Inferior parietal cortex (tissue), 1 donor: ENCODE measurements around the gene SWAP70.
"Not testable (repeated sequence)": the region's sequence is repeated elsewhere in the genome, so short reads cannot be mapped to it uniquely, and the experiment has no call there.

Experiments
- DNase-seq: peaks from one replicate; pipeline ENCODE4 v3.0.0-alpha.2; 2016; ENCODE audit errors: extremely low spot score

The SWAP70 gene

GRCh38 chr11:9722023-9722422, 58.1 kb downstream of the SWAP70 start:
- DNase-seq, result no peak

GRCh38 chr11:9722893-9723292, 59.0 kb downstream of the SWAP70 start:
- DNase-seq, result no peak

GRCh38 chr11:9726321-9727022, 62.6 kb downstream of the SWAP70 start:
- no peak for DNase-seq

- DNase-seq, result no peak
Observed at GRCh38 chr11:9728058-9728457, 64.2 kb downstream of the SWAP70 start.

- no peak for DNase-seq
Observed at GRCh38 chr11:9731256-9731655, 67.4 kb downstream of the SWAP70 start.

- DNase-seq, result no peak
Observed at GRCh38 chr11:9732453-9732852, 68.6 kb downstream of the SWAP70 start.

GRCh38 chr11:9733212-9733611, 69.3 kb downstream of the SWAP70 start:
- DNase-seq, result no peak

- no peak for DNase-seq
Observed at GRCh38 chr11:9735236-9735635, 71.4 kb downstream of the SWAP70 start.

- no peak for DNase-seq
Observed at GRCh38 chr11:9735919-9736318, 72.0 kb downstream of the SWAP70 start.

GRCh38 chr11:9736365-9736764, 72.5 kb downstream of the SWAP70 start:
- DNase-seq, result no peak

GRCh38 chr11:9738116-9738515, 74.2 kb downstream of the SWAP70 start:
- no peak for DNase-seq

GRCh38 chr11:9738707-9739106, 74.8 kb downstream of the SWAP70 start:
- no peak for DNase-seq

GRCh38 chr11:9739123-9739900, 75.4 kb downstream of the SWAP70 start:
- DNase-seq, result no peak

GRCh38 chr11:9740202-9740883, 76.5 kb downstream of the SWAP70 start:
- DNase-seq, result no peak

GRCh38 chr11:9741260-9741659, 77.4 kb downstream of the SWAP70 start:
- no peak for DNase-seq

GRCh38 chr11:9743512-9743911, 79.6 kb downstream of the SWAP70 start:
- DNase-seq, result not testable (repeated sequence)

GRCh38 chr11:9745411-9746211, 81.7 kb downstream of the SWAP70 start:
- no peak for DNase-seq

- DNase-seq, result no peak
Observed at GRCh38 chr11:9747229-9747628, 83.4 kb downstream of the SWAP70 start.

GRCh38 chr11:9747828-9748227, 84.0 kb downstream of the SWAP70 start:
- no peak for DNase-seq

GRCh38 chr11:9748361-9748970, 84.6 kb downstream of the SWAP70 start:
- DNase-seq, result peak; percentile 70

- no peak for DNase-seq
Observed at GRCh38 chr11:9750551-9750950, 86.7 kb downstream of the SWAP70 start.
